GM23338 (cell line): ENCODE measurements around the gene VEGFA. TPM values are rescaled to one million over a fixed set of nuclear protein-coding genes. Genes with fewer than 3 reads are reported as not detected.

Source experiments
- ATAC-seq: fragments of 200-7000 bp; cut with Tn5 transposase; 3 replicates; pipeline ENCODE4 v1.9.1; 2020
- DNase-seq: peaks from one replicate; pipeline ENCODE4 v3.0.0-alpha.2; 2015; ENCODE audit warnings: low spot score
- H2AFZ ChIP-seq: fragments of 200-600 bp; sonication (generic); 2 replicates; pipeline ENCODE4 v1.8.0; 2016; ENCODE audit warnings: antibody characterized with exemption, mild to moderate bottlenecking, moderate library complexity
- H3F3A ChIP-seq: fragments of 200-600 bp; sonication (generic); replicated peaks from 2 replicates; pipeline ENCODE4 v1.8.0; 2017; ENCODE audit warnings: antibody characterized with exemption, mixed run types, low read depth
- H3K27ac ChIP-seq: fragments of 200-600 bp; sonication (generic); 2 replicates; pipeline ENCODE4 v1.6.1; 2016; ENCODE audit warnings: low read depth
- H3K27me3 ChIP-seq: fragments of 200-600 bp; sonication (generic); 2 replicates; pipeline ENCODE4 v1.8.0; 2016; ENCODE audit warnings: mild to moderate bottlenecking, mixed run types, moderate library complexity; ENCODE audit not compliant: insufficient read depth
- H3K36me3 ChIP-seq: fragments of 200-600 bp; sonication (generic); 2 replicates; pipeline ENCODE4 v1.8.0; 2016; ENCODE audit warnings: mild to moderate bottlenecking; ENCODE audit not compliant: insufficient read depth
- H3K4me1 ChIP-seq: fragments of 200-600 bp; sonication (generic); 2 replicates; pipeline ENCODE4 v1.8.0; 2016; ENCODE audit warnings: mild to moderate bottlenecking, moderate library complexity; ENCODE audit not compliant: insufficient read depth
- H3K4me2 ChIP-seq: fragments of 200-600 bp; sonication (generic); 2 replicates; pipeline ENCODE4 v1.7.1; 2017; ENCODE audit warnings: mixed run types
- H3K4me3 ChIP-seq: fragments of 200-600 bp; sonication (generic); 2 replicates; pipeline ENCODE4 v1.6.1; 2016; ENCODE audit warnings: mixed run types
- H3K79me2 ChIP-seq: fragments of 200-600 bp; sonication (generic); replicated peaks from 2 replicates; pipeline ENCODE4 v1.8.0; 2017; ENCODE audit warnings: mild to moderate bottlenecking; ENCODE audit not compliant: insufficient read depth
- H3K9me2 ChIP-seq: fragments of 200-600 bp; sonication (generic); 2 replicates; pipeline ENCODE4 v1.8.0; 2017; ENCODE audit not compliant: insufficient read depth
- H4K20me1 ChIP-seq: fragments of 200-600 bp; sonication (generic); replicated peaks from 2 replicates; pipeline ENCODE4 v1.8.0; 2017; ENCODE audit warnings: mild to moderate bottlenecking; ENCODE audit not compliant: insufficient read depth
- H3K27ac Mint-ChIP-seq: 2 replicates; pipeline ENCODE4 v1.8.0; 2020; ENCODE audit warnings: inconsistent platforms, mild to moderate bottlenecking, moderate library complexity, mixed read lengths
- H3K27me3 Mint-ChIP-seq: 3 replicates; pipeline ENCODE4 v1.8.0; 2022; ENCODE audit warnings: low read depth, mild to moderate bottlenecking, moderate library complexity, mixed read lengths, inconsistent platforms; ENCODE audit not compliant: insufficient read depth, poor library complexity
- H3K36me3 Mint-ChIP-seq: 3 replicates; pipeline ENCODE4 v1.8.0; 2021; ENCODE audit warnings: low read depth, mild to moderate bottlenecking, inconsistent platforms, moderate library complexity, mixed read lengths
- H3K4me1 Mint-ChIP-seq: 3 replicates; pipeline ENCODE4 v1.8.0; 2020; ENCODE audit warnings: mild to moderate bottlenecking, inconsistent platforms, mixed read lengths
- H3K4me3 Mint-ChIP-seq: 3 replicates; pipeline ENCODE4 v1.8.0; 2021; ENCODE audit warnings: moderate library complexity, mild to moderate bottlenecking, inconsistent platforms, mixed read lengths
- H3K9me3 Mint-ChIP-seq: 3 replicates; pipeline ENCODE4 v1.8.0; 2020; ENCODE audit warnings: moderate library complexity, mild to moderate bottlenecking, inconsistent platforms, mixed read lengths
- CREB1 ChIP-seq: fragments of 250-450 bp; sonication (Bioruptor Pico); IDR thresholded peaks from 2 replicates; pipeline ENCODE4 v1.5.0; 2020; ENCODE audit warnings: low read depth, mild to moderate bottlenecking, moderate library complexity
- EZH2phosphoT487 ChIP-seq: fragments of 200-600 bp; sonication (generic); IDR thresholded peaks from one replicate; pipeline ENCODE4 v1.8.1; 2018; ENCODE audit warnings: antibody characterized with exemption; ENCODE audit not compliant: unreplicated experiment
- JUNB ChIP-seq: IDR thresholded peaks from one replicate; pipeline ENCODE4 v1.6.1; 2016; ENCODE audit warnings: antibody characterized with exemption; ENCODE audit not compliant: unreplicated experiment
- NANOG ChIP-seq: IDR thresholded peaks from 2 replicates; pipeline ENCODE4 v1.6.1; 2016; ENCODE audit warnings: antibody characterized with exemption, borderline replicate concordance
- POLR2AphosphoS5 ChIP-seq: IDR thresholded peaks from 2 replicates; pipeline ENCODE4 v1.6.1; 2016; ENCODE audit warnings: antibody characterized with exemption, low read depth
- STAT1 ChIP-seq: IDR thresholded peaks from one replicate; pipeline ENCODE4 v1.6.1; 2016; ENCODE audit warnings: antibody characterized with exemption; ENCODE audit not compliant: unreplicated experiment
- ZNF114 ChIP-seq: fragments of 250-450 bp; sonication (Bioruptor Pico); IDR thresholded peaks from 2 replicates; pipeline ENCODE4 v1.5.0; 2020; ENCODE audit warnings: mild to moderate bottlenecking, moderate library complexity
- ZNF331 ChIP-seq: fragments of 250-450 bp; sonication (Bioruptor Pico); IDR thresholded peaks from 2 replicates; pipeline ENCODE4 v1.5.0; 2020; ENCODE audit warnings: low read depth, mild to moderate bottlenecking, moderate library complexity
- polyA plus RNA-seq: library from polyadenylated mRNA; unstranded; fragments of >200 nt; fragmentation: Nextera tagmentation; extraction: Ambion mirVana; gene quantifications from 2 replicates; pipeline ENCODE4 v1.2.1, GENCODE V29; 2016
- total RNA-seq: library from RNA; depleted of rRNA; stranded (reverse); fragments of >200 nt; shearing (Covaris generic); gene quantifications from 2 replicates; pipeline ENCODE4 v1.2.3, GENCODE V29; 2014
- TF ChIP-seq, protein P1 (sequence below): fragments of 250-450 bp; sonication (Bioruptor Pico); IDR thresholded peaks from 2 replicates; pipeline ENCODE4 v1.5.0; 2020; ENCODE audit warnings: mild to moderate bottlenecking, moderate library complexity
- TF ChIP-seq, protein P2 (sequence below), 2 experiments: fragments of 200-600 bp in 1 of 2; sonication (generic) in 1 of 2; conservative IDR thresholded peaks; 2 replicates each; pipeline versions ENCODE4 v1.5.1 to v1.6.1; 2016 to 2017; ENCODE audit warnings: antibody characterized with exemption in 2 of 2, low read depth in 2 of 2, mild to moderate bottlenecking in 2 of 2, moderate library complexity in 1 of 2
- TF ChIP-seq, protein P3 (sequence below): IDR thresholded peaks from 2 replicates; pipeline ENCODE4 v1.6.1; 2016; ENCODE audit warnings: antibody characterized with exemption

The VEGFA gene
- total and polyA plus RNA-seq, 2 experiments from 2014 or later = 10.9 to 61.1 TPM

DNA sequence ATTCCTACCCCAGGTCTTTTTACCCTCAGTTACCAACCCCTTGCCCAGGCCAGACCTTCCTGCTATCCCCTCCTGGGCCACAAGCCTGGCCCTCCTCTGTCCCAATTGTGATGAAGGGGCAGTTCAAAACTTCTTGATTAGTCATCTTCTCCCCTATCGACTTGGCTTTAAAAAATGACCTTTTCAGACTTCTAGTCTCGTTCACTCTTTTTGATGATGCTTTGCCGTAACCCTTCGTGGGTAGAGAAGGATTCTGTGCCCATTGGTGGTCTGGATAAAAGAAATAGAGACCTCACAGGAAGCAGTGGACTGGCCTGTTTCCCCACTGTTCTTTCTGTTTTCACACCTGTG, 5.5 kb downstream of the VEGFA start (continued):
- TF ChIP-seq, protein P1, sequence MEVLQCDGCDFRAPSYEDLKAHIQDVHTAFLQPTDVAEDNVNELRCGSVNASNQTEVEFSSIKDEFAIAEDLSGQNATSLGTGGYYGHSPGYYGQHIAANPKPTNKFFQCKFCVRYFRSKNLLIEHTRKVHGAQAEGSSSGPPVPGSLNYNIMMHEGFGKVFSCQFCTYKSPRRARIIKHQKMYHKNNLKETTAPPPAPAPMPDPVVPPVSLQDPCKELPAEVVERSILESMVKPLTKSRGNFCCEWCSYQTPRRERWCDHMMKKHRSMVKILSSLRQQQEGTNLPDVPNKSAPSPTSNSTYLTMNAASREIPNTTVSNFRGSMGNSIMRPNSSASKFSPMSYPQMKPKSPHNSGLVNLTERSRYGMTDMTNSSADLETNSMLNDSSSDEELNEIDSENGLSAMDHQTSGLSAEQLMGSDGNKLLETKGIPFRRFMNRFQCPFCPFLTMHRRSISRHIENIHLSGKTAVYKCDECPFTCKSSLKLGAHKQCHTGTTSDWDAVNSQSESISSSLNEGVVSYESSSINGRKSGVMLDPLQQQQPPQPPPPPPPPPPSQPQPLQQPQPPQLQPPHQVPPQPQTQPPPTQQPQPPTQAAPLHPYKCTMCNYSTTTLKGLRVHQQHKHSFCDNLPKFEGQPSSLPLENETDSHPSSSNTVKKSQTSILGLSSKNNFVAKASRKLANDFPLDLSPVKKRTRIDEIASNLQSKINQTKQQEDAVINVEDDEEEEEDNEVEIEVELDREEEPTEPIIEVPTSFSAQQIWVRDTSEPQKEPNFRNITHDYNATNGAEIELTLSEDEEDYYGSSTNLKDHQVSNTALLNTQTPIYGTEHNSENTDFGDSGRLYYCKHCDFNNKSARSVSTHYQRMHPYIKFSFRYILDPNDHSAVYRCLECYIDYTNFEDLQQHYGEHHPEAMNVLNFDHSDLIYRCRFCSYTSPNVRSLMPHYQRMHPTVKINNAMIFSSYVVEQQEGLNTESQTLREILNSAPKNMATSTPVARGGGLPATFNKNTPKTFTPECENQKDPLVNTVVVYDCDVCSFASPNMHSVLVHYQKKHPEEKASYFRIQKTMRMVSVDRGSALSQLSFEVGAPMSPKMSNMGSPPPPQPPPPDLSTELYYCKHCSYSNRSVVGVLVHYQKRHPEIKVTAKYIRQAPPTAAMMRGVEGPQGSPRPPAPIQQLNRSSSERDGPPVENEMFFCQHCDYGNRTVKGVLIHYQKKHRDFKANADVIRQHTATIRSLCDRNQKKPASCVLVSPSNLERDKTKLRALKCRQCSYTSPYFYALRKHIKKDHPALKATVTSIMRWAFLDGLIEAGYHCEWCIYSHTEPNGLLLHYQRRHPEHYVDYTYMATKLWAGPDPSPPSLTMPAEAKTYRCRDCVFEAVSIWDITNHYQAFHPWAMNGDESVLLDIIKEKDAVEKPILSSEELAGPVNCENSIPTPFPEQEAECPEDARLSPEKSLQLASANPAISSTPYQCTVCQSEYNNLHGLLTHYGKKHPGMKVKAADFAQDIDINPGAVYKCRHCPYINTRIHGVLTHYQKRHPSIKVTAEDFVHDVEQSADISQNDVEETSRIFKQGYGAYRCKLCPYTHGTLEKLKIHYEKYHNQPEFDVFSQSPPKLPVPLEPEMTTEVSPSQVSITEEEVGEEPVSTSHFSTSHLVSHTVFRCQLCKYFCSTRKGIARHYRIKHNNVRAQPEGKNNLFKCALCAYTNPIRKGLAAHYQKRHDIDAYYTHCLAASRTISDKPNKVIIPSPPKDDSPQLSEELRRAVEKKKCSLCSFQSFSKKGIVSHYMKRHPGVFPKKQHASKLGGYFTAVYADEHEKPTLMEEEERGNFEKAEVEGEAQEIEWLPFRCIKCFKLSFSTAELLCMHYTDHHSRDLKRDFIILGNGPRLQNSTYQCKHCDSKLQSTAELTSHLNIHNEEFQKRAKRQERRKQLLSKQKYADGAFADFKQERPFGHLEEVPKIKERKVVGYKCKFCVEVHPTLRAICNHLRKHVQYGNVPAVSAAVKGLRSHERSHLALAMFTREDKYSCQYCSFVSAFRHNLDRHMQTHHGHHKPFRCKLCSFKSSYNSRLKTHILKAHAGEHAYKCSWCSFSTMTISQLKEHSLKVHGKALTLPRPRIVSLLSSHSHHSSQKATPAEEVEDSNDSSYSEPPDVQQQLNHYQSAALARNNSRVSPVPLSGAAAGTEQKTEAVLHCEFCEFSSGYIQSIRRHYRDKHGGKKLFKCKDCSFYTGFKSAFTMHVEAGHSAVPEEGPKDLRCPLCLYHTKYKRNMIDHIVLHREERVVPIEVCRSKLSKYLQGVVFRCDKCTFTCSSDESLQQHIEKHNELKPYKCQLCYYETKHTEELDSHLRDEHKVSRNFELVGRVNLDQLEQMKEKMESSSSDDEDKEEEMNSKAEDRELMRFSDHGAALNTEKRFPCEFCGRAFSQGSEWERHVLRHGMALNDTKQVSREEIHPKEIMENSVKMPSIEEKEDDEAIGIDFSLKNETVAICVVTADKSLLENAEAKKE (CRISPR knock-in tag) = no peak
- TF ChIP-seq, protein P2, sequence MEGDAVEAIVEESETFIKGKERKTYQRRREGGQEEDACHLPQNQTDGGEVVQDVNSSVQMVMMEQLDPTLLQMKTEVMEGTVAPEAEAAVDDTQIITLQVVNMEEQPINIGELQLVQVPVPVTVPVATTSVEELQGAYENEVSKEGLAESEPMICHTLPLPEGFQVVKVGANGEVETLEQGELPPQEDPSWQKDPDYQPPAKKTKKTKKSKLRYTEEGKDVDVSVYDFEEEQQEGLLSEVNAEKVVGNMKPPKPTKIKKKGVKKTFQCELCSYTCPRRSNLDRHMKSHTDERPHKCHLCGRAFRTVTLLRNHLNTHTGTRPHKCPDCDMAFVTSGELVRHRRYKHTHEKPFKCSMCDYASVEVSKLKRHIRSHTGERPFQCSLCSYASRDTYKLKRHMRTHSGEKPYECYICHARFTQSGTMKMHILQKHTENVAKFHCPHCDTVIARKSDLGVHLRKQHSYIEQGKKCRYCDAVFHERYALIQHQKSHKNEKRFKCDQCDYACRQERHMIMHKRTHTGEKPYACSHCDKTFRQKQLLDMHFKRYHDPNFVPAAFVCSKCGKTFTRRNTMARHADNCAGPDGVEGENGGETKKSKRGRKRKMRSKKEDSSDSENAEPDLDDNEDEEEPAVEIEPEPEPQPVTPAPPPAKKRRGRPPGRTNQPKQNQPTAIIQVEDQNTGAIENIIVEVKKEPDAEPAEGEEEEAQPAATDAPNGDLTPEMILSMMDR (conservative IDR thresholded peaks at IDR 0.05; ENCODE audit: low read depth in 2 of 2) = no peak

DNA sequence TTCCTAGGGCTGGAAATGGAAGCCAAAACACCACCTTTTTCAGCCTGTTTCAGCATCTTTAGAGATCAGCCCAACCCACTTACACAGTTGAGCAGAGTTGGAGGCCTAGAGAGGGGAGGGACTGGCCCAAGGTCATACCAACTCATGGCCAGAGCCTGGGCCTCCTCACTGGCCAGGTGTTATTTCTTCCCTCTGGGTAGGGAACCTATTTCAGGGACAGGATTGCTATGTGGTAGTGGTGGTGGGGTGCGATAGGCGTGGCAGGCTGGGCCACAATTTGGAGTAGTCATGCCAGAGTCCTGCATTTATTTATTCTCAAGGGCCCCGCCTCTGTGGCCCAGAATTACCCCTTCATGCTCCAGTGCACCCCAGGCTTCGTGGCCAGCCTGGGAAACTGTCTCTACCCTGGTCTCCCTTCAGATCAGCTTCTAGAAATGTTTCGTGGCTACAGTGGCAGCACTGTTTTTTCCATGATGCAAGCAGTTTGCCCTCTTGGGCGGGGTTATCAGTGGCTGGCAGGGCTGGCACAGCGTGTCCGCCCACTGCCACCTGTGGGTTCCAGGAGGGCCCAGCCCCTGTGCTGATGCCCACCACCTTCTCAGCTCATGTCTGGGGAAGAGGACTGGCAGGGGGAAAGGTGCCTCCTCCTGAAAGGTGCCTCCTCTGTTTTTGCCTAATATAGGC, 6.2 kb downstream of the VEGFA start:
- no peak overlapping the region for H3K27ac ChIP-seq
- H3K4me1 ChIP-seq = peaks cover 33% of the 10 kb centered on the region
- H3K4me2 ChIP-seq = no peak overlapping the region
- peaks cover 69% of the 10 kb centered on the region for H3K79me2 ChIP-seq
- no peaks in the 10 kb centered on the region for H3K9me2 ChIP-seq
- Mint-ChIP-seq H3K27me3 (peaks cover 16% of the 10 kb centered on the region), H3K27ac (no peak overlapping the region), H3K9me3 (no peaks in the 10 kb centered on the region), H3K36me3 (peaks cover 72% of the 10 kb centered on the region), H3K4me3 (no peak overlapping the region), H3K4me1 (peaks cover 30% of the 10 kb centered on the region)
- peaks cover 27% of the 10 kb centered on the region; the same call in 1 of the 2 replicates for H4K20me1 ChIP-seq
- DNase-seq = no peak
- no peak overlapping the region for H3K4me3 ChIP-seq
- H2AFZ ChIP-seq = no peak overlapping the region
- H3K27me3 ChIP-seq = no peaks in the 10 kb centered on the region
- no peaks in the 10 kb centered on the region for H3F3A ChIP-seq
- no peak for ATAC-seq
- peaks cover 19% of the 10 kb centered on the region for H3K36me3 ChIP-seq
- no peak for TF ChIP-seq NANOG
- no peak for TF ChIP-seq STAT1
- TF ChIP-seq, protein P2 (conservative IDR thresholded peaks at IDR 0.05; ENCODE audit: low read depth in 2 of 2) = no peak
- no peak for TF ChIP-seq POLR2AphosphoS5
- TF ChIP-seq, protein P3, sequence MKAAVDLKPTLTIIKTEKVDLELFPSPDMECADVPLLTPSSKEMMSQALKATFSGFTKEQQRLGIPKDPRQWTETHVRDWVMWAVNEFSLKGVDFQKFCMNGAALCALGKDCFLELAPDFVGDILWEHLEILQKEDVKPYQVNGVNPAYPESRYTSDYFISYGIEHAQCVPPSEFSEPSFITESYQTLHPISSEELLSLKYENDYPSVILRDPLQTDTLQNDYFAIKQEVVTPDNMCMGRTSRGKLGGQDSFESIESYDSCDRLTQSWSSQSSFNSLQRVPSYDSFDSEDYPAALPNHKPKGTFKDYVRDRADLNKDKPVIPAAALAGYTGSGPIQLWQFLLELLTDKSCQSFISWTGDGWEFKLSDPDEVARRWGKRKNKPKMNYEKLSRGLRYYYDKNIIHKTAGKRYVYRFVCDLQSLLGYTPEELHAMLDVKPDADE = no peak
- no peak for TF ChIP-seq CREB1
- TF ChIP-seq ZNF114 = no peak
- TF ChIP-seq ZNF331 (CRISPR knock-in tag) = no peak
- TF ChIP-seq EZH2phosphoT487 = no peak
- no peak for TF ChIP-seq JUNB
